Ammon's horn (tissue), 1 donor: Measurements from ENCODE around the gene CUL4A.
"Not testable (repeated sequence)": the region's sequence is repeated elsewhere in the genome, so short reads cannot be mapped to it uniquely, and the experiment has no call there.

ENCODE experiments used
- DNase-seq: peaks from one replicate; pipeline ENCODE4 v3.0.0-alpha.2; 2016; ENCODE audit warnings: low spot score

The CUL4A gene

DNA sequence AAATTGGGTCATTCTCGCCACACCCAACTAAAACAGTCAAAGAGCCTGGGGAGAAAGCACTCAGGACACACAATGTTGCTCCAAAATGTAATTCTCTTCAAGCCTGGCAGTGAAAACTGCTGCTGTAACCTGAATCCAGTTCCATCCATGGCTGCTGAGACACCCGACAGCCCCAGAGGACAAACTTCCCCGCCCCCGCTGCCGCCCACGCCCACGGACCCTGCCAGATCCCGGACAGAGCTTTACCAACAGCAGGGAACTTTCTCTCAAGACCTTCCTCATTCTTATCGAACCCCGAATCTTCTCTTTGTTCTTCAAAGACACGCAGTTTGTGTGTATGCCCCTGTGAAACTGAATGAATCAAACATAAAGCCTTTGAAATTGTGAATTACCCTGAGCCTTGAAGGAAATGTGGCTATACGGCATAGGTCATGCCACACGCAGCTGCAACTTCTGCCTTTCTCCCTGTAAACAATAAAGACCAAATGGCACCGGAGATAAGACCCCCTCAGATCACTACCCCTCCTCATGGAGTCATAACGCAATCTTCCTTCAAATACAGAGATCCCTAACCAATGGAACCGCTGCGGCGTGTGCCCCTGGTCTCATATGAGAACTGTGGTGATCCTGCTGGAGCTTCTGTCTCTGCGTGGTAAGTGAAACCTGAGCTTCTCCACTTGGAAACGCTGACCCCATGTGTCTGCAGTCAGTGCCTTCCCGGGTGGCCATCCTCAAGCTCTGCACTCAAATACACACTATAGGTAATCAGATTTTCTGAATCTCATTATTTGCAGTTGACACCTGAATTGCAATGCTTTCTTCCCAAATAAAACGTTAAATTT is 82.8 kb downstream of the CUL4A start:
- DNase-seq = no peak

DNA sequence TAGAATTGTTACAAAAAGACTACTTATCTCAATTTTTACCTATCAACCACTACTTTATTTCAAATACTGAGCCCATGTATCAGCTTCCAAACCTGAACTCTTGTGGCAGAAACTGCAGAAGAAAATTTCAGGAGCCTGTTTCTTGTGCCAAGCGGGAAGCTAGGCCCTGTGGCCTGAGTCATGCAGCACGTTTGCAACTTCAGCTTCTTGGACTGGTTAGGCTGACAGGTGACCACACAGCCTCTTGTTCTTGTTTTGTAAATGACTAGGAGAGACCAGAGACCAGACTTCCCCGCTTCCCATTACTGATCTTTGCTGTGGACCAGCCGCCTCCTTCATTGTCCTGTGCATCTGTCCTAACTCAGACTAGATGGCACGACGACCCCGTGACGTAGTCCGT is 84.3 kb downstream of the CUL4A start:
- no peak for DNase-seq

DNA sequence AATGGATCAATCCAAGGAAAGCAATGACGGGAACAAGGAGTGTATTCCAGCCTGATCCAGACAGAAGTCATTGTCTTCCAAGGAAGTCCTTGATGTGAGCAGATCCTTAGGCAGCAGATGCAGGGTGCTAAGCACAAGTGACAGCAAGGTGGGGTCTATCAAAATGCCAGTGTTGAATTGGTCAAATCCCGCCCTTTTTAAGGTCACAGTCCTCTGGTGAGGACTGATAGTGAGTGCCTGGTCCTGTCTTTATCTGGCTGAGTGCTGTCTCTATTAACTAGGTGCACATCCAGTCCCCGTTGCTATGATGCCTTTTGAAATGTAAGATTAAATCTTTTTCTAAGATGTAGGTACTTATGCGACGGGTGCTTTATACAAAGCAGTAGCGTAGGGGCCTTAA is 86.4 kb downstream of the CUL4A start:
- no peak for DNase-seq

DNA sequence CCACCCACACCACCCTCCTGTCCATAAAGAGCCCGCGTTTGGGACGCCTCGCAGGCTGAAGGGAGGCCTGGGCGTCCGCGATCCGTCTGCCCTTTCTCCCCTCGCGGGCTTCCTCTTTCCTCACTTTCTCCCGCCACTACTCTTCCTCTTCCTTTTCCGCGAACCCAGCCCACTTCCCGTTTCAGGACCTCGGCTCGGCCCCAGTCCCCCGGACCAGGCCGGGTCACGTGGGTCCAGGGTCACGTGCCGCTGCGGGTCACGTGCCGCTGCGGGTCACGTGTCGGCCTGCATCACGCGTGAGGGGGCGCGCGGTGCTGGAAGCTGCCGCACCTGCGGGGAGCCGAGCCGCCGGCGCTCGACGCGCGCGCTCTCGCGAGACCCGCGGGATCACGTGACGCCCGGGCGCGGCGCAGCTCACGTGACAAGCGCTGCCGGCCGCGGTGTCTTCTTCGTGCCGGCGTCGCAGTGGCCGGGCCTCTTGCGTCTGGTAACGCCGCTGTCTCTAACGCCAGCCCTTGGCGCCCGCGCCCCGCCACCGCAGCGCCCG is 87.5 kb downstream of the CUL4A start, which contains the start of gene LAMP1:
TSS of gene LAMP1 (plus strand) at position 417 of the 547 bp plus-strand sequence. CDS start 196 bp downstream, outside the sequence.
- peak; percentile 95 for DNase-seq

DNA sequence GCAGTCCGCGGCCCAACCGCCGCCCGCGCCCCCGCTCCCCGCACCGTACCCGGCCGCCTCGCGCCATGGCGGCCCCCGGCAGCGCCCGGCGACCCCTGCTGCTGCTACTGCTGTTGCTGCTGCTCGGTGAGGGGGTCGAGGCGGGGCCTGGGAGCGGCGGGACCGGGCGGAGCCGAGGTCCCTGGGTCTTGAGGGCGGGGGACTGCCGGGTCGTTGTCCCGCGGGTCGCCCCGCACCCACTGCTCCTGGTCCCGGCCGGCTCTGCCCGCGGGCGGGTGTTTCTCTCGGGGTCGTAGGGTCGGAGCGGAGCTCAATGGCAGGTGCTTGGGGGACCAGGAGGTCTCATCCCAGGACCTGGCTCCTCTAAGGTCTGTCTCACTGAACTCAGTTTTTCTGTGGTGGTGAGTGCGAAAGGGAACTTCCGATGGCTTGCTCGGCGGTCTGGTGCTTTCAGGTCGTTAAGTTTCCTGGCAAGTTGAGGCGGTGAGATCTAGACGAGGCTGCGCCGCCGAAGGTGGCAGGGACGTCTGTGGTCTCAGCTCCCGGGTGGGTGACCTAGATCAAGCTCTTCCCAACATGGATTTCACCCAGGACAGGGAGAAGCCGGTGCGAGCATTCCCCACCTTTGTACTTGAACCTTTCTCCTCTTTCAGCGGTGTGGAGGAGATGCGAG is 88.1 kb downstream of the CUL4A start:
- no peak for DNase-seq

DNA sequence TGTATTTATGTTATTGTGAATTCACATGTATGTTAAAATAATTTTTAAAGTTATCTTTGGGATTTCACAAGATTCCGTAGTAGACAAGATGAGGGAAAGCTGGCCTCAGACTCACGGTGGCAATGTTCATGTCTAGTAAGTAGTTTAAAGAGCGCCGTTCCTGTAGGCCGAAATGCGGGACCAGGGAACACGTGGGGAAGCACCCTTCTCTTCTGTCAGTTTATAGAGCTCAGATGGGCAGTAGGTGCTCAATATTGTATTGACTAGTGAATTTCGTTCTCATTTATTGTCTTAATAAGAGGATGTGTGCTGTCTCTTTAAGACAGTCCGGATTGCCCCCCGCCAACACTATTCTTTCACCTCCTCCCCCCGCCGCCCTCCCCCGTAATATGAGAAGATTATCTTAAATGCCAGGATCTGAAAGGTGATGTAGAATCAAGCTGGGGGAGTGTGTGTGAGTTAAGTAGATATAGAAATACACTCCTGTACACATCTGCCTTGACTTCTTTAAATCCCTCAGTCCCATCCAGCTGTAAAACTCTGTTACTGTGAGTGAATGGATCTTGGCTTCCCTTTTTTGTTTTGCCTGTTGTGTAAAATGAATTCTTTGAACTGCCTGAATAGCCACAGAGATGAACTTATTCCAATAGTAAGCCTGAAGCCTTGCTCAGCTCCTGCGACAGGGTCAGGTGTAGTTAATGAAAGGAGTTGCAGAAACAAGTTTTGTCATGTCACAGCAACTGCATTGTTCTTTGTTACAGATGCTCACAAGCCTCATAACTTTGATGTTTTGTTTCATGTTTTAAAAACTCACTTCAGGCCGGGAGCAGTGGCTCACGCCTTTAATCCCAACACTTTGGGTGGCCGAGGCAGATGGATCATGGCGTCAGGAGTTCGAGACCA is 88.9 kb downstream of the CUL4A start:
- no peak for DNase-seq

DNA sequence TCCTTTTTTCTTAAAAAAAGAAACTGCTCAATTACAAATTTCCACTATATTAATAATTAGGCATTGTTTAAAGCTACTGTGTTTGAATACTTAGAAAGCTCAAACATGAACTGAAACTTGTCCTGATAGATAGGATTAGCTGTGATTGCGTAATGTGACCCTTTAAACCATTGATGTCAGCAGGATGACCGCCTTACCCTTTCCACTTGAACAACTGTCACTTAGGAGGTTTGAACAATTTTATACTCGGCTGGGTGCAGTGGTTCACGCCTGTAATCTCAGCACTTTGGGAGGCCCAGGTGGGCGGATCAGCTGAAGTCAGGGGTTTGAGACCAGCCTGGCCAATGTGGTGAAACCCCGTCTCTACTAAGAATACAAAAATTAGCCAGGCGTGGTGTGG is 90.5 kb downstream of the CUL4A start:
- peak; percentile 44 for DNase-seq

DNA sequence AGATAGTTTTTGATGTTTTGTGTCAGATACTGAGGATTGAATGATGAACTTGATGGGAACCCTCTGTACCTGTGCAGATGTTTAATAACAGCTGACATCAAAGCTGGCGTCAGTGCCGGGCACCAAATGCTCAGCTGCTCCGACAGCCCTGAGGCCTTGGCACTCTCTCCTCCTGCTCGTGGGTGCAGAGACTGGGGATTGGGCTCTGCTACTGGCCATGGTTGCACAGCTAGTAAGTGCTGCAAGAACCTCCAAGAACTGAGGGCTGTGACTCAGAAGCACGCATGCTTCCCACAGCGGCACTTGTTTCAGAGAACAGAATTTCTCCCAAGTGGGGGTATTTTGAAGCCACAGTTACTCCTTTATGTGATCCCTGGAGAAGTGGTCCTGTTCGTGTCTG is 93.6 kb downstream of the CUL4A start:
- no peak for DNase-seq

DNA sequence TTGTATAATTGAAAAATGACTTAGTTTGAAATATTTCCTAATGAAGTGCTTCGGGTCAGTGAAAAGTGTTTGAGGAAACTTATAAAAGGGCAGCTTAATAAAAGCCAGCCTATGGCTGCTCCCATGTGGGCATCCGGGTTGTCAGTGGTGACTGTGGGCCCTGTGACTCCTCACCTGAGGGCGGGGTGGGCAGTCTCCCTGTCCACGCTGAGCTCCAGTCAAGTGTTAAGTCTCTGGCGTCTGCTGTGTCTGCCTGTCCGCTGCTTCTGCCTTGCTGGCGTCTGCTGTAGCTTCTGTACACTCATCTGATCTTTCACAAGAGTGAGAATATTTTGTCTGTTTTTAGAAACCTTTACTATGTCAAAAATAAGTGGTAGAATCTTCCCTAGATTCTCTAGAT is 94.7 kb downstream of the CUL4A start:
- DNase-seq = no peak

DNA sequence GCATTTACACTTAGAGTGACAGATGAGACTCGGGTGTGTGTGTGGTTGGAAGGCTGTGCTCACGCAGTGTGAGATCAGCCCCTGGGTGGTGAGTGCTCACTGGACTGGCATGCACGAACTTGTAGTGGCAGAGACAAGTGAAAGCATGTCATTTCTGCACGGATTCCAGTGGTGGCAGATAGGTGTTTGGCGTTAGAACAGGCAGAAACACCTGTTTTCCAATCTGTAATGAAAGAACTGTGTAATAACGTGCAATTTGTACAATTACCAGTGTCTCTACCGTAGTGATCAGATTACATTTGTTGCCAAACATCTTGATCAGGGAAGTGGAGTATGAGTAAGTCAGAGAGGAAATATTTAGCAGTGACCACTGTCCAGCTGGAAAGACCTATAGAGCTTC is 95.8 kb downstream of the CUL4A start:
- DNase-seq = no peak

DNA sequence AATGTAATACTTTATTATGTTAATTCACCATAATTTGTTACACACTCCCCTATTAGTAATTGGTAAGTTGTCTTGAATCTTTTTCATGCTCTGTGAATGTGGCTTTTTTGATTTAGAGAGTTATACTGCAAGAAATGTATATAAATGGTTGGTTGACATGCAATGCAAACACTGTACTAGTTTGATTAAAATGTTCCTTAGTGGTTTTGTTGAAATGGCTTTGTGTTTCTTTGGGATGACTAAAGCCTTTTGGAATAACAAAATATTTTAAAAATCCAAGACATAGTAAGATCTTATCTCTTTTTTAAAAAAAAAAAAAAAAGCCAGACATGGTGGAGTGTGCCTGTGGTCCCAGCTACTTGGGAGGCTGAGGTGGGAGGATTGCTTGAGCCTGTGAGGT is 98.1 kb downstream of the CUL4A start:
- DNase-seq = no peak

DNA sequence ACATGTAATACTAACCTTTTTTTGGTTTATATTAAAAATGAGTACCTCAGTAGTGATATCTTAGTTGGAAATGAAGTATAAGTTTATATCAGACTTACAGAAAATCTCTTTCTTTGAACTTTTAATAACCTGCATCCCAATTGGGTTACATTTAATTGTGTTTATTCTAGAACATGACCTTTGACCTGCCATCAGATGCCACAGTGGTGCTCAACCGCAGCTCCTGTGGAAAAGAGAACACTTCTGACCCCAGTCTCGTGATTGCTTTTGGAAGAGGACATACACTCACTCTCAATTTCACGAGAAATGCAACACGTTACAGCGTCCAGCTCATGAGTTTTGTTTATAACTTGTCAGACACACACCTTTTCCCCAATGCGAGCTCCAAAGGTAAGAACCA is 100.1 kb downstream of the CUL4A start:
- DNase-seq = no peak

DNA sequence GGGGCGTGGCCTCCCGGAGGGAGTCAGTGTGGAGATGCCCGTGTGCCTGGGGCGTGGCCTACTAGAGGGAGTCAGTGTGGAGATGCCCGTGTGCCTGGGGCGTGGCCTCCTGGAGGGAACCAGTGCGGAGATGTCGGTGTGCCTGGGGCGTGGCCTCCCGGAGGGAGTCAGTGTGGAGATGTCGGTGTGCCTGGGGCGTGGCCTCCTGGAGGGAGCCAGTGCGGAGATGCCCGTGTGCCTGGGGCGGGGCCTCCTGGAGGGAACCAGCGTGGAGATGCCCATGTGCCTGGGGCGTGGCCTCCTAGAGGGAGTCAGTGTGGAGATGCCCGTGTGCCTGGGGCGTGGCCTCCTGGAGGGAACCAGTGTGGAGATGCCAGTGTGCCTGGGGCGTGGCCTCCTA is 104.7 kb downstream of the CUL4A start:
- not testable (repeated sequence) for DNase-seq

DNA sequence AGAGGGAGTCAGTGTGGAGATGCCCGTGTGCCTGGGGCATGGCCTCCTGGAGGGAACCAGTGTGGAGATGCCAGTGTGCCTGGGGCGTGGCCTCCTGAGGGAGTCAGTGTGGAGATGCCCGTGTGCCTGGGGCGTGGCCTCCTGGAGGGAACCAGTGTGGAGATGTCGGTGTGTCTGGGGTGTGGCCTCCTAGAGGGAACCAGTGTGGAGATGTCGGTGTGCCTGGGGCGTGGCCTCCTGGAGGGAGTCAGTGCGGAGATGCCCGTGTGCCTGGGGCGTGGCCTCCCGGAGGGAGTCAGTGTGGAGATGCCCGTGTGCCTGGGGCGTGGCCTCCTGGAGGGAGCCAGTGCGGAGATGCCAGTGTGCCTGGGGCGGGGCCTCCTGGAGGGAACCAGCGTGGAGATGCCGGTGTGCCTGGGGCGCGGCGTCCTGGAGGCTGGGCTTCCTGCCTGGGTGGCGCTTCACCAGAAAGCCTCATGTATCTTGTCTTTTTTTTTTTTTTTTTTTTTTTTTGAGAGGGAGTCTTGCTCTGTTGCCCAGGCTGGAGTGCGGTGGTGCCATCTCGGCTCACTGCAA is 105.6 kb downstream of the CUL4A start:
- DNase-seq = not testable (repeated sequence)

DNA sequence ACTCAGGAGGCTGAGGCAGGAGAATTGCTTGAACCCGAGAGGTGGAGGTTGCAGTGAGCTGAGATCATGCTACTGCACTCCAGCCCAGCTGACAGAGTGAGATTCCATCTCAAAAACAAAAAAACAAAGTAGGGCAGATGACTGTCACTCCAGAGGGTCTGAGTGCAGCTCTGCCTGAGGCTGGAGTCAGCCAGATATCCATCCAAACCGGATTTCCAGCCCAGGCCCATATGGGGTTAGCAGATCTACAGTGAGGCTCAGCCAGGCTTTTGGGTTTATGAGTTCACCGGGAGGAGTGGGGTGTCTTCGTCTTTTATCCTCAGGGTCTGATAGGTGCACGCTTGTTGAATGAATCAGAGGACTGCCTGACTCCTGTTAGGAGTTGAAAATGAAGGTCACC is 106.6 kb downstream of the CUL4A start:
- DNase-seq = no peak
